AG09309 (cell line): ENCODE results near the gene GNA15.
A peak's percentile ranks its signal among the peaks of the same experiment; 100 is the strongest.

Experiments
- DNase-seq: peaks from one replicate; pipeline ENCODE4 v3.0.0-alpha.2; 2010; ENCODE audit warnings: low read depth
- H3K4me3 ChIP-seq: 2 replicates; pipeline ENCODE4 v1.5.1; 2011; ENCODE audit warnings: mild to moderate bottlenecking, low read depth, low read length, moderate library complexity; ENCODE audit not compliant: control insufficient read depth
- CTCF ChIP-seq: IDR thresholded peaks from 2 replicates; pipeline ENCODE4 v1.5.1; 2011; ENCODE audit warnings: mild to moderate bottlenecking, low read depth, low read length, inconsistent platforms; ENCODE audit not compliant: insufficient read depth, control insufficient read depth; ENCODE audit errors: missing control alignments

The GNA15 gene

GRCh38 chr19:3096902-3097326, 38.9 kb upstream of the GNA15 start:
- 0 out of 2 replicates have a peak overlapping the region, but pooled peaks have one; percentile 68 for H3K4me3 ChIP-seq
- no peak for DNase-seq
- no peak for TF ChIP-seq CTCF

GRCh38 chr19:3097442-3097871, 38.4 kb upstream of the GNA15 start:
- no peak overlapping the region for H3K4me3 ChIP-seq
- DNase-seq = no peak
- no peak for TF ChIP-seq CTCF

- TF ChIP-seq CTCF = no peak
- DNase-seq = no peak
- H3K4me3 ChIP-seq = peak overlapping the region; percentile 32
Measured at GRCh38 chr19:3098141-3098514, 37.7 kb upstream of the GNA15 start.

- no peak for DNase-seq
- peak overlapping the region; percentile 32 for H3K4me3 ChIP-seq
- no peak for TF ChIP-seq CTCF
Measured at GRCh38 chr19:3098515-3099346, 37.1 kb upstream of the GNA15 start.

GRCh38 chr19:3099347-3100145, 36.3 kb upstream of the GNA15 start:
- no peak for TF ChIP-seq CTCF
- DNase-seq = no peak
- no peak overlapping the region for H3K4me3 ChIP-seq

- no peak overlapping the region for H3K4me3 ChIP-seq
- TF ChIP-seq CTCF = no peak
- no peak for DNase-seq
Measured at GRCh38 chr19:3100331-3100730, 35.5 kb upstream of the GNA15 start.
